ENCODE data around the gene SLC7A1. TPM values are rescaled to one million over a fixed set of nuclear protein-coding genes. Genes with fewer than 3 reads are reported as not detected.

The SLC7A1 gene
- total and polyA plus RNA-seq, 4 donors, result 0.90 to 22.6 (median 1.4) TPM

DNA sequence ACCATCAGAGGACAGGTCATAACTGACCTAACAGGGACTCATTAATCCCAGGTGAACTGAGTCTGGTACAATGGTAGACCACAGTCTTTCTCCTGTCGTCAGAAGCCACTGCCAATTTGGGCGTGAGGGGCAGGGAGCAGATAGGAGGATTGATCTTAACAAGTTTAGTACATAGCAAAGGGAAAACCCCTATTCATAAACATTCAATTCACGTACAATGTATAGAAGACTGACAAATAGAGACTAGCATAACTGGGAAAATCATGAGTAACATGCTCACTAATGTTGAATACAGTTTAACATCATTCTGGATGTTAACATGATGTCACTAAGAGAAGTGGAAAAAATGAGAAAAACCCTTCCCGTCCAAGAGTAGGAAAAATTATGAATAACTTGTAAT is 54.1 kb downstream of the SLC7A1 start:
- H3K4me3 ChIP-seq (ENCODE audit: low read depth in 1 of 3, low read length in 3 of 3), result no peak overlapping the region
- DNase-seq (ENCODE audit: low spot score), result no peak
- peaks cover 0 to 3% (median 0%) of the 10 kb centered on the region in 4 donors for H3K4me1 ChIP-seq (ENCODE audit: control insufficient read depth in 4 of 4, insufficient read depth in 4 of 4, low read length in 3 of 4)
- H3K36me3 ChIP-seq (ENCODE audit: control insufficient read depth in 4 of 4, insufficient read depth in 3 of 4, low read depth in 1 of 4, low read length in 3 of 4), result no peaks in the 10 kb centered on the region
- H3K9ac ChIP-seq (ENCODE audit: low read depth in 1 of 2, low read length in 2 of 2), result no peak overlapping the region
- 80% methylated on average over 4 of the region's 4 CpGs for WGBS
- no peak overlapping the region for H3K27ac ChIP-seq (ENCODE audit: low read depth in 1 of 2, low read length in 2 of 2)
- H3K27me3 ChIP-seq (ENCODE audit: control insufficient read depth in 4 of 4, insufficient read depth in 4 of 4, low read length in 3 of 4), result no peaks in the 10 kb centered on the region
- no peaks in the 10 kb centered on the region for H3K9me3 ChIP-seq (ENCODE audit: control insufficient read depth in 4 of 4, low read length in 3 of 4)
- no peak for TF ChIP-seq EGR1 (IDR thresholded peaks at IDR 0.05; ENCODE audit: low read depth in 2 of 2)
- no peak for TF ChIP-seq TAF1 (conservative IDR thresholded peaks at IDR 0.05)
- TF ChIP-seq FOXA2 (IDR thresholded peaks at IDR 0.05), result no peak
- TF ChIP-seq, protein P1, sequence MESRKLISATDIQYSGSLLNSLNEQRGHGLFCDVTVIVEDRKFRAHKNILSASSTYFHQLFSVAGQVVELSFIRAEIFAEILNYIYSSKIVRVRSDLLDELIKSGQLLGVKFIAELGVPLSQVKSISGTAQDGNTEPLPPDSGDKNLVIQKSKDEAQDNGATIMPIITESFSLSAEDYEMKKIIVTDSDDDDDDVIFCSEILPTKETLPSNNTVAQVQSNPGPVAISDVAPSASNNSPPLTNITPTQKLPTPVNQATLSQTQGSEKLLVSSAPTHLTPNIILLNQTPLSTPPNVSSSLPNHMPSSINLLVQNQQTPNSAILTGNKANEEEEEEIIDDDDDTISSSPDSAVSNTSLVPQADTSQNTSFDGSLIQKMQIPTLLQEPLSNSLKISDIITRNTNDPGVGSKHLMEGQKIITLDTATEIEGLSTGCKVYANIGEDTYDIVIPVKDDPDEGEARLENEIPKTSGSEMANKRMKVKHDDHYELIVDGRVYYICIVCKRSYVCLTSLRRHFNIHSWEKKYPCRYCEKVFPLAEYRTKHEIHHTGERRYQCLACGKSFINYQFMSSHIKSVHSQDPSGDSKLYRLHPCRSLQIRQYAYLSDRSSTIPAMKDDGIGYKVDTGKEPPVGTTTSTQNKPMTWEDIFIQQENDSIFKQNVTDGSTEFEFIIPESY (IDR thresholded peaks at IDR 0.05), result no peak
- no peak for TF ChIP-seq JUND (IDR thresholded peaks at IDR 0.05)
- TF ChIP-seq FOXA1 (IDR thresholded peaks at IDR 0.05), result no peak
- TF ChIP-seq, protein P2, sequence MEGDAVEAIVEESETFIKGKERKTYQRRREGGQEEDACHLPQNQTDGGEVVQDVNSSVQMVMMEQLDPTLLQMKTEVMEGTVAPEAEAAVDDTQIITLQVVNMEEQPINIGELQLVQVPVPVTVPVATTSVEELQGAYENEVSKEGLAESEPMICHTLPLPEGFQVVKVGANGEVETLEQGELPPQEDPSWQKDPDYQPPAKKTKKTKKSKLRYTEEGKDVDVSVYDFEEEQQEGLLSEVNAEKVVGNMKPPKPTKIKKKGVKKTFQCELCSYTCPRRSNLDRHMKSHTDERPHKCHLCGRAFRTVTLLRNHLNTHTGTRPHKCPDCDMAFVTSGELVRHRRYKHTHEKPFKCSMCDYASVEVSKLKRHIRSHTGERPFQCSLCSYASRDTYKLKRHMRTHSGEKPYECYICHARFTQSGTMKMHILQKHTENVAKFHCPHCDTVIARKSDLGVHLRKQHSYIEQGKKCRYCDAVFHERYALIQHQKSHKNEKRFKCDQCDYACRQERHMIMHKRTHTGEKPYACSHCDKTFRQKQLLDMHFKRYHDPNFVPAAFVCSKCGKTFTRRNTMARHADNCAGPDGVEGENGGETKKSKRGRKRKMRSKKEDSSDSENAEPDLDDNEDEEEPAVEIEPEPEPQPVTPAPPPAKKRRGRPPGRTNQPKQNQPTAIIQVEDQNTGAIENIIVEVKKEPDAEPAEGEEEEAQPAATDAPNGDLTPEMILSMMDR (IDR thresholded peaks at IDR 0.05; ENCODE audit: low read depth, low read length, missing input control), result no peak
- TF ChIP-seq RAD21 (IDR thresholded peaks at IDR 0.05), result no peak
- TF ChIP-seq HNF4G (IDR thresholded peaks at IDR 0.05), result no peak
- TF ChIP-seq HNF4A (conservative IDR thresholded peaks at IDR 0.05), result no peak
- TF ChIP-seq RXRA (IDR thresholded peaks at IDR 0.05), result no peak
- TF ChIP-seq SP1 (IDR thresholded peaks at IDR 0.05), result no peak
- TF ChIP-seq, protein P3, sequence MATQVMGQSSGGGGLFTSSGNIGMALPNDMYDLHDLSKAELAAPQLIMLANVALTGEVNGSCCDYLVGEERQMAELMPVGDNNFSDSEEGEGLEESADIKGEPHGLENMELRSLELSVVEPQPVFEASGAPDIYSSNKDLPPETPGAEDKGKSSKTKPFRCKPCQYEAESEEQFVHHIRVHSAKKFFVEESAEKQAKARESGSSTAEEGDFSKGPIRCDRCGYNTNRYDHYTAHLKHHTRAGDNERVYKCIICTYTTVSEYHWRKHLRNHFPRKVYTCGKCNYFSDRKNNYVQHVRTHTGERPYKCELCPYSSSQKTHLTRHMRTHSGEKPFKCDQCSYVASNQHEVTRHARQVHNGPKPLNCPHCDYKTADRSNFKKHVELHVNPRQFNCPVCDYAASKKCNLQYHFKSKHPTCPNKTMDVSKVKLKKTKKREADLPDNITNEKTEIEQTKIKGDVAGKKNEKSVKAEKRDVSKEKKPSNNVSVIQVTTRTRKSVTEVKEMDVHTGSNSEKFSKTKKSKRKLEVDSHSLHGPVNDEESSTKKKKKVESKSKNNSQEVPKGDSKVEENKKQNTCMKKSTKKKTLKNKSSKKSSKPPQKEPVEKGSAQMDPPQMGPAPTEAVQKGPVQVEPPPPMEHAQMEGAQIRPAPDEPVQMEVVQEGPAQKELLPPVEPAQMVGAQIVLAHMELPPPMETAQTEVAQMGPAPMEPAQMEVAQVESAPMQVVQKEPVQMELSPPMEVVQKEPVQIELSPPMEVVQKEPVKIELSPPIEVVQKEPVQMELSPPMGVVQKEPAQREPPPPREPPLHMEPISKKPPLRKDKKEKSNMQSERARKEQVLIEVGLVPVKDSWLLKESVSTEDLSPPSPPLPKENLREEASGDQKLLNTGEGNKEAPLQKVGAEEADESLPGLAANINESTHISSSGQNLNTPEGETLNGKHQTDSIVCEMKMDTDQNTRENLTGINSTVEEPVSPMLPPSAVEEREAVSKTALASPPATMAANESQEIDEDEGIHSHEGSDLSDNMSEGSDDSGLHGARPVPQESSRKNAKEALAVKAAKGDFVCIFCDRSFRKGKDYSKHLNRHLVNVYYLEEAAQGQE (IDR thresholded peaks at IDR 0.05), result no peak
- TF ChIP-seq YY1 (IDR thresholded peaks at IDR 0.05), result no peak
- TF ChIP-seq, protein P4, sequence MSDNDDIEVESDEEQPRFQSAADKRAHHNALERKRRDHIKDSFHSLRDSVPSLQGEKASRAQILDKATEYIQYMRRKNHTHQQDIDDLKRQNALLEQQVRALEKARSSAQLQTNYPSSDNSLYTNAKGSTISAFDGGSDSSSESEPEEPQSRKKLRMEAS (IDR thresholded peaks at IDR 0.05), result no peak
- TF ChIP-seq NR2F2 (IDR thresholded peaks at IDR 0.05), result no peak
- TF ChIP-seq GABPA (IDR thresholded peaks at IDR 0.05 in 1 of 2, conservative IDR thresholded peaks at IDR 0.05 in 1 of 2), result no peak
- TF ChIP-seq, protein P5, sequence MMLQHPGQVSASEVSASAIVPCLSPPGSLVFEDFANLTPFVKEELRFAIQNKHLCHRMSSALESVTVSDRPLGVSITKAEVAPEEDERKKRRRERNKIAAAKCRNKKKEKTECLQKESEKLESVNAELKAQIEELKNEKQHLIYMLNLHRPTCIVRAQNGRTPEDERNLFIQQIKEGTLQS (IDR thresholded peaks at IDR 0.05), result no peak
